Thoracic aorta (tissue), 2 donors: ENCODE data around the gene PVALEF. TPM values are rescaled to one million over a fixed set of nuclear protein-coding genes. Genes with fewer than 3 reads are reported as not detected.

Experiments used
- ATAC-seq: fragments of 150-250 bp; one replicate; pipeline ENCODE4 v1.8.0; 2017; ENCODE audit warnings: low read depth; ENCODE audit not compliant: insufficient number of reproducible peaks, low FRiP score
- DNase-seq: peaks from one replicate; pipeline ENCODE4 v3.0.0-alpha.2; 2020; ENCODE audit warnings: low spot score
- H3K27ac ChIP-seq, 2 donors: fragments of 200-600 bp; sonication (generic); 1 replicate in 1 of 2; 2 replicates in 1 of 2; pipeline ENCODE4 v1.5.1; 2016; ENCODE audit warnings: mild to moderate bottlenecking in 2 of 2, moderate library complexity in 2 of 2
- H3K27me3 ChIP-seq: fragments of 200-600 bp; sonication (generic); replicated peaks from 2 replicates; pipeline ENCODE4 v1.6.0; 2016; ENCODE audit warnings: mild to moderate bottlenecking; ENCODE audit not compliant: insufficient read depth
- H3K36me3 ChIP-seq: fragments of 200-600 bp; sonication (generic); one replicate; pipeline ENCODE4 v1.5.1; 2016
- H3K4me1 ChIP-seq, 2 donors: fragments of 200-600 bp; sonication (generic); 1 replicate in 1 of 2; 2 replicates in 1 of 2; pipeline versions ENCODE4 v1.5.1 to v1.6.0; 2016; ENCODE audit warnings: low read depth in 2 of 2, mild to moderate bottlenecking in 1 of 2; ENCODE audit not compliant: control insufficient read depth in 1 of 2
- H3K4me3 ChIP-seq: fragments of 200-600 bp; sonication (generic); 2 replicates; pipeline ENCODE4 v1.5.1; 2016; ENCODE audit warnings: mild to moderate bottlenecking
- H3K9me3 ChIP-seq: fragments of 200-600 bp; sonication (generic); 2 replicates; pipeline ENCODE4 v1.5.1; 2016
- CTCF ChIP-seq: fragments of 200-600 bp; sonication (generic); IDR thresholded peaks from one replicate; pipeline ENCODE4 v1.5.1; 2019; ENCODE audit warnings: antibody characterized with exemption
- total RNA-seq, 2 donors: library from RNA; depleted of rRNA; stranded (reverse); fragments of >200 nt; gene quantifications; one replicate each; pipeline versions ENCODE4 v1.1.0 to v1.2.3, GENCODE V29; 2016

The PVALEF gene
- total RNA-seq, 2 donors from 2014 or later = not detected

- Histone ChIP-seq H3K27me3 (no peaks in the 10 kb centered on the region), H3K9me3 (no peaks in the 10 kb centered on the region), H3K4me3 (no peak overlapping the region), H3K4me1 (no peaks in the 10 kb centered on the region), H3K36me3 (no peaks in the 10 kb centered on the region), H3K27ac (no peak overlapping the region)
- no peak for ATAC-seq
- no peak for DNase-seq
- no peak for TF ChIP-seq CTCF
These were observed 7.2 kb upstream of the PVALEF start for GRCh38 chr17:81157848-81158687.

- H3K4me3 ChIP-seq = no peak overlapping the region
- no peak for DNase-seq
- no peaks in the 10 kb centered on the region for H3K27me3 ChIP-seq
- H3K27ac ChIP-seq = no peak overlapping the region
- H3K4me1 ChIP-seq = no peaks in the 10 kb centered on the region
- H3K9me3 ChIP-seq = no peaks in the 10 kb centered on the region
- no peak for TF ChIP-seq CTCF
- no peaks in the 10 kb centered on the region for H3K36me3 ChIP-seq
- no peak for ATAC-seq
These were observed 6.4 kb upstream of the PVALEF start for GRCh38 chr17:81158688-81159590.

GRCh38 chr17:81159611-81160265 is 5.6 kb upstream of the PVALEF start:
- no peak for DNase-seq
- peaks cover 0 to under 1% of the 10 kb centered on the region in 2 donors for H3K4me1 ChIP-seq
- H3K4me3 ChIP-seq = peak overlapping the region; percentile 44
- no peak overlapping the region for H3K27ac ChIP-seq
- no peaks in the 10 kb centered on the region for H3K36me3 ChIP-seq
- no peak for TF ChIP-seq CTCF
- no peaks in the 10 kb centered on the region for H3K27me3 ChIP-seq
- H3K9me3 ChIP-seq = no peaks in the 10 kb centered on the region
- ATAC-seq = no peak

GRCh38 chr17:81160306-81160705 is 5.0 kb upstream of the PVALEF start:
- no peak overlapping the region for H3K27ac ChIP-seq
- H3K4me3 ChIP-seq = peak overlapping the region; percentile 44
- no peak for DNase-seq

More at GRCh38 chr17:81160306-81160705, 5.0 kb upstream of the PVALEF start:
- H3K4me1 ChIP-seq = peaks cover 0 to 6% of the 10 kb centered on the region in 2 donors
- H3K9me3 ChIP-seq = no peaks in the 10 kb centered on the region
- ATAC-seq = no peak
- no peaks in the 10 kb centered on the region for H3K27me3 ChIP-seq
- TF ChIP-seq CTCF = no peak
- H3K36me3 ChIP-seq = no peaks in the 10 kb centered on the region
